Astrocyte (in vitro differentiated cells and primary cell): ENCODE measurements around the gene AARS2. TPM values are rescaled to one million over a fixed set of nuclear protein-coding genes. Genes with fewer than 3 reads are reported as not detected.

Experiments
- DNase-seq: peaks from one replicate; pipeline ENCODE4 v3.0.0-alpha.2; 2010; ENCODE audit warnings: low read depth
- FAIRE-seq: peaks from 2 replicates; lab custom pipeline; 2011; peaks lifted over from hg19 to GRCh38; lab: Jason Lieb, UNC
- H2AFZ ChIP-seq: 2 replicates; pipeline ENCODE4 v1.6.0; 2012; ENCODE audit warnings: low read depth, low read length, inconsistent platforms
- H3K27ac ChIP-seq: 2 replicates; pipeline ENCODE4 v1.5.1; 2011; ENCODE audit warnings: low read depth, low read length, inconsistent platforms
- H3K27me3 ChIP-seq: 2 replicates; pipeline ENCODE4 v1.6.0; 2011; ENCODE audit warnings: low read length, inconsistent platforms; ENCODE audit not compliant: insufficient read depth
- H3K36me3 ChIP-seq: 2 replicates; pipeline ENCODE4 v1.5.1; 2011; ENCODE audit warnings: low read length, inconsistent platforms; ENCODE audit not compliant: insufficient read depth
- H3K4me1 ChIP-seq: 2 replicates; pipeline ENCODE4 v1.5.1; 2011; ENCODE audit warnings: low read length, inconsistent platforms; ENCODE audit not compliant: insufficient read depth
- H3K4me2 ChIP-seq: 2 replicates; pipeline ENCODE4 v1.6.0; 2012; ENCODE audit warnings: low read length, inconsistent platforms
- H3K4me3 ChIP-seq: 2 replicates; pipeline ENCODE4 v1.5.1; 2011; ENCODE audit warnings: low read depth, mild to moderate bottlenecking, low read length, inconsistent platforms; ENCODE audit not compliant: insufficient read depth
- H3K79me2 ChIP-seq: 2 replicates; pipeline ENCODE4 v1.6.0; 2012; ENCODE audit warnings: mild to moderate bottlenecking, low read length, inconsistent platforms; ENCODE audit not compliant: insufficient read depth
- H3K9ac ChIP-seq: 2 replicates; pipeline ENCODE4 v1.6.0; 2012; ENCODE audit warnings: mild to moderate bottlenecking, low read length, inconsistent platforms
- H3K9me3 ChIP-seq: 2 replicates; pipeline ENCODE4 v1.5.1; 2012; ENCODE audit warnings: low read depth, mild to moderate bottlenecking, low read length, inconsistent platforms; ENCODE audit not compliant: insufficient read depth
- H4K20me1 ChIP-seq: 2 replicates; pipeline ENCODE4 v1.6.0; 2012; ENCODE audit warnings: low read length, inconsistent platforms; ENCODE audit not compliant: insufficient read depth
- H3K27ac Mint-ChIP-seq: one replicate; pipeline ENCODE4 v1.8.0; 2021; ENCODE audit warnings: mild to moderate bottlenecking, mixed read lengths; ENCODE audit not compliant: unreplicated experiment
- H3K27me3 Mint-ChIP-seq: one replicate; pipeline ENCODE4 v1.8.0; 2021; ENCODE audit warnings: low read depth, mixed read lengths; ENCODE audit not compliant: unreplicated experiment
- H3K36me3 Mint-ChIP-seq: one replicate; pipeline ENCODE4 v1.8.0; 2021; ENCODE audit warnings: low read depth, mixed read lengths; ENCODE audit not compliant: unreplicated experiment
- H3K4me1 Mint-ChIP-seq: one replicate; pipeline ENCODE4 v1.8.0; 2021; ENCODE audit warnings: low read depth, mixed read lengths; ENCODE audit not compliant: unreplicated experiment
- H3K4me3 Mint-ChIP-seq: one replicate; pipeline ENCODE4 v1.8.0; 2021; ENCODE audit warnings: mild to moderate bottlenecking, moderate library complexity, mixed read lengths; ENCODE audit not compliant: unreplicated experiment
- H3K9me3 Mint-ChIP-seq: one replicate; pipeline ENCODE4 v1.8.0; 2021; ENCODE audit warnings: mild to moderate bottlenecking, mixed read lengths; ENCODE audit not compliant: unreplicated experiment
- CTCF ChIP-seq: IDR thresholded peaks from 2 replicates; pipeline ENCODE4 v1.5.1; 2011; ENCODE audit warnings: low read depth, mild to moderate bottlenecking, inconsistent platforms, low read length, moderate library complexity; ENCODE audit not compliant: insufficient read depth
- EZH2 ChIP-seq: IDR thresholded peaks from 2 replicates; pipeline ENCODE4 v1.6.1; 2012; ENCODE audit warnings: mild to moderate bottlenecking, low read length, inconsistent platforms; ENCODE audit not compliant: insufficient read depth
- total RNA-seq: library from RNA; stranded (reverse); gene quantifications from 2 replicates; pipeline ENCODE4 v1.2.1, GENCODE V29; 2021

The AARS2 gene
- total RNA-seq, 1 donor from 2014 or later = 12.3 TPM

DNA sequence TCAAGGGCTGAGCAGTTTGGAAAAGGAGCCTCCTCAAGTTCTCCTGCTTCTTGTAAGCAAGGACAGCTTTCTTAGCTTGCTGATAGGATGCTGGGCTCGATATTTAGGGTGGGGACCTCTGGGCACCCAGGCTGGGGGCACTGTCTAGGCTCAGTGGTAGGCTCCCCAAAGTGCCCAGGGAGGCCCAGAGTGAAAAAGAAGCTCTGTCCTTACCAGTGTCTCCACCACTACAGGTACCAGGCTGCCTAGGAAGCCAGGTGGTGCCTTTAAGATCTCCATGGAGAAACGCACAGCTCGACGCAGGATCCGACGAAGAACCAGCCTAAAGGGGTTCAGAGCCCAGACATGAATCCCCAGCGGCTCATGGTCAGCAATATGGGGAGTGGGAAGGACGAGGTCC, 6.4 kb downstream of the AARS2 start:
- Mint-ChIP-seq H3K27ac (no peak overlapping the region), H3K4me1 (peaks cover 12% of the 10 kb centered on the region), H3K36me3 (peaks cover 25% of the 10 kb centered on the region), H3K9me3 (no peaks in the 10 kb centered on the region), H3K4me3 (no peak overlapping the region), H3K27me3 (no peaks in the 10 kb centered on the region)
- H3K9ac ChIP-seq = no peak overlapping the region
- no peak overlapping the region for H3K4me2 ChIP-seq
- no peaks in the 10 kb centered on the region for H3K27me3 ChIP-seq
- FAIRE-seq (no peak), DNase-seq (no peak)
- H3K36me3 ChIP-seq = peaks cover 42% of the 10 kb centered on the region
- peaks cover 5% of the 10 kb centered on the region for H3K4me1 ChIP-seq
- H3K9me3 ChIP-seq = no peaks in the 10 kb centered on the region
- peaks cover 3% of the 10 kb centered on the region for H3K79me2 ChIP-seq
- TF ChIP-seq EZH2 (no peak), CTCF (no peak)
- no peak overlapping the region for H2AFZ ChIP-seq
- peaks cover 3% of the 10 kb centered on the region for H4K20me1 ChIP-seq
- H3K27ac ChIP-seq = no peak overlapping the region
- no peak overlapping the region for H3K4me3 ChIP-seq

DNA sequence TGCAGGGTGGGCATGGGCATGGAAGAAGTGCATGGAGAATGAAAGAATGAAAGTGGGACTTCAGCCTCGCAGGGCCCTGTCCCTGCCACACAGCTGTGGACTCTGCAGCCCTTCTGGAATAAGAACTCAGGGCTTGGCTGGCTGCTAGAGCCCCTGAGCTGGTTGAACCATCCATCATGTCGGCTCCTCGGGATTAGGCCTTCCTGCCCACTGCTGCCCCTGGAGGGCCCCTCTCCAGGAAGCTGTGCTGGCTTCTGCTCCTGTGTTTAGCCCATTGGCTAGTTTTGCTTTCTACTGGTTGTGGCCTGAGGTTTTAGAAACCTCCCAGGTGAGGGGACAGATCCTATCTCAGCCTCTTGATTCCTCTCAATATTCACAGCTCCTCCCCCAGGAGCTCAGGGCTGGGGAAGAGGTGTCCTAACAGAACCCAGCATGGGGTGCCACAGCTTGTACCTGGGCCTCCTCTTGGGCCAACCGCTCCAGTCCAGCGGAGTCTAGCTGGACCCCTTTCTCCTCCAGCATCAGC, 7.9 kb downstream of the AARS2 start:
- no peak for TF ChIP-seq EZH2
- TF ChIP-seq CTCF = no peak
- H3K36me3 Mint-ChIP-seq = peaks cover 26% of the 10 kb centered on the region

DNA sequence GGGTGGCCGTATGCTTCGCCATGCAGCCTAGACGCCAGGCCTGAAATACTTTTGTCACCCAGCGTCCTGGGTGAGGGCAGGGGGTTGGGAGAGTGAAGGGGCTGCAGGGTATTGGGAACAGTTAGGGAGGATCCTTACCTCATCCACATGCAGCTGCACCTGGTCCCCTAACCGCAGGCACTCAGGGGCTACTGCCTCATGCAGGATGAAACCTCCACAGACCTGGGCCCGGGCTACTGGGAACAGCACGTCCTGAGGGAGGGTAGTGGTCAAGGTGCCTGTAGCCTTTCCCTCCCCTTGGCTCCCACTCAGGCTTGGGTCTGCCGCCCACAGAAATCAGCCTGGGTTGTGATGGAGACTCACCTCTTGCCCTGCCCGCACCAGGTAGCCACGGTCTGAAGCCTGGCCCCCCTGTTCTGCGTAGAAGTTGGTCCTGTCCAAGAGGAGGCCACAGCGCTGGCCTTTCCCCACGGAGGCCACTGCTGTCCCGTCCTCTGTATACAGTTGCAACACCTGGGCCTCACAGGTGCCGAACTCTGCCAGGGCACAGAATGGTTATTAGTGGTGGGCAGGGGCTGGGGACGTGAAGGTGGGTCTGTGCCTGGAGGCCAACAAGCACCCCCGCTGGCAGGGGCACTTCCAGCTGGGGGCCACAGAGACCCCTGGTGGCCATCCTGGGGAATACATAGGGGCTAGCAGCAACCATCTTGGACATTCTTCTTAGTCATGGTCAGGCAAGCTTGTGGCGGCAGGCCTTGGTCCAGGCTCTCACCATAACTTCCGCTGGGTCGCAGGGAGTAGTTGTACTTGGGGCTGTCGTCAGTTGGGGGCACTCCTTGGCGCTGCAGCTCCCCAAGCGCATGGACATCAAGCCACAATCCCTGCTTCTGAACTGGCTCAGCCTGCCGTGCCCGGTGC, 8.6 kb downstream of the AARS2 start:
- Mint-ChIP-seq H3K4me3 (no peak overlapping the region), H3K9me3 (no peaks in the 10 kb centered on the region), H3K4me1 (peaks cover 6% of the 10 kb centered on the region), H3K27ac (no peak overlapping the region), H3K36me3 (peaks cover 28% of the 10 kb centered on the region), H3K27me3 (no peaks in the 10 kb centered on the region)
- peak; percentile 56 for TF ChIP-seq CTCF
- TF ChIP-seq EZH2 = no peak
- FAIRE-seq (no peak), DNase-seq (peak; percentile 14)
- H3K27ac ChIP-seq = no peak overlapping the region
- no peaks in the 10 kb centered on the region for H3K79me2 ChIP-seq
- H3K4me3 ChIP-seq = no peak overlapping the region
- H3K4me2 ChIP-seq = no peak overlapping the region
- H3K9ac ChIP-seq = no peak overlapping the region
- no peak overlapping the region for H2AFZ ChIP-seq
- H3K9me3 ChIP-seq = no peaks in the 10 kb centered on the region
- peaks cover 1% of the 10 kb centered on the region for H3K4me1 ChIP-seq
- peaks cover 26% of the 10 kb centered on the region for H3K36me3 ChIP-seq
- H4K20me1 ChIP-seq = no peaks in the 10 kb centered on the region
- no peaks in the 10 kb centered on the region for H3K27me3 ChIP-seq

More for the DNA sequence above, 7.9 kb downstream of the AARS2 start:
- no peak overlapping the region for H3K4me3 Mint-ChIP-seq
- no peak for DNase-seq
- peak overlapping the region; percentile 64 for H3K27ac Mint-ChIP-seq
- no peak for FAIRE-seq
- Histone ChIP-seq H3K9me3 (no peaks in the 10 kb centered on the region), H2AFZ (no peak overlapping the region), H3K4me1 (peaks cover 4% of the 10 kb centered on the region), H3K36me3 (peaks cover 33% of the 10 kb centered on the region), H3K27ac (no peak overlapping the region), H3K27me3 (no peaks in the 10 kb centered on the region), H3K9ac (no peak overlapping the region), H3K4me2 (no peak overlapping the region), H3K4me3 (no peak overlapping the region), H3K79me2 (no peaks in the 10 kb centered on the region), H4K20me1 (no peaks in the 10 kb centered on the region)
- peaks cover 9% of the 10 kb centered on the region for H3K4me1 Mint-ChIP-seq
- no peaks in the 10 kb centered on the region for H3K9me3 Mint-ChIP-seq
- H3K27me3 Mint-ChIP-seq = no peaks in the 10 kb centered on the region
